Trophoblast cell (in vitro differentiated cells and primary cell): ENCODE results near the gene THADA.

Source experiments
- DNase-seq, 2 donors: peaks; one replicate each; pipeline ENCODE4 v3.0.0-alpha.2; 2016
- H2AFZ ChIP-seq: 2 replicates; pipeline ENCODE4 v1.6.1; 2013; ENCODE audit warnings: low read length, moderate library complexity, mild to moderate bottlenecking; ENCODE audit not compliant: insufficient read depth, poor library complexity
- H2AK5ac ChIP-seq: 2 replicates; pipeline ENCODE4 v1.6.1; 2013; ENCODE audit warnings: mild to moderate bottlenecking, low read length
- H2BK120ac ChIP-seq: 2 replicates; pipeline ENCODE4 v1.6.1; 2013; ENCODE audit warnings: low read length, mild to moderate bottlenecking, moderate library complexity; ENCODE audit not compliant: insufficient read depth, poor library complexity
- H2BK12ac ChIP-seq: 2 replicates; pipeline ENCODE4 v1.6.1; 2013; ENCODE audit warnings: mild to moderate bottlenecking, low read length, moderate library complexity
- H2BK5ac ChIP-seq: 2 replicates; pipeline ENCODE4 v1.6.1; 2013; ENCODE audit warnings: low read length, low read depth, moderate library complexity, mild to moderate bottlenecking; ENCODE audit not compliant: poor library complexity
- H3K14ac ChIP-seq: 2 replicates; pipeline ENCODE4 v1.6.1; 2013; ENCODE audit warnings: mild to moderate bottlenecking, low read length
- H3K18ac ChIP-seq: 2 replicates; pipeline ENCODE4 v1.6.1; 2013; ENCODE audit warnings: mild to moderate bottlenecking, low read length
- H3K23ac ChIP-seq: 2 replicates; pipeline ENCODE4 v1.6.1; 2013; ENCODE audit warnings: low read length
- H3K27ac ChIP-seq: 2 replicates; pipeline ENCODE4 v1.5.1; 2013; ENCODE audit warnings: low read depth, mild to moderate bottlenecking, inconsistent platforms, low read length, moderate library complexity
- H3K27me3 ChIP-seq: 2 replicates; pipeline ENCODE4 v1.6.1; 2013; ENCODE audit warnings: inconsistent platforms, mild to moderate bottlenecking, low read length, moderate library complexity; ENCODE audit not compliant: insufficient read depth
- H3K36me3 ChIP-seq, 2 experiments: 1 replicate in 1 of 2; 2 replicates in 1 of 2; pipeline ENCODE4 v1.6.1; 2013; ENCODE audit warnings: low read length in 2 of 2, mild to moderate bottlenecking in 2 of 2, moderate library complexity in 1 of 2; ENCODE audit not compliant: insufficient read depth in 2 of 2, control insufficient read depth in 1 of 2
- H3K4ac ChIP-seq: 2 replicates; pipeline ENCODE4 v1.6.1; 2013; ENCODE audit warnings: low read depth, mild to moderate bottlenecking, low read length, moderate library complexity
- H3K4me1 ChIP-seq, 2 experiments: 1 replicate in 1 of 2; 2 replicates in 1 of 2; pipeline ENCODE4 v1.6.1; 2013; ENCODE audit warnings: low read length in 2 of 2, mild to moderate bottlenecking in 2 of 2, moderate library complexity in 1 of 2; ENCODE audit not compliant: insufficient read depth in 2 of 2, control insufficient read depth in 1 of 2
- H3K4me2 ChIP-seq: 2 replicates; pipeline ENCODE4 v1.6.1; 2013; ENCODE audit warnings: inconsistent platforms, mild to moderate bottlenecking, low read length, moderate library complexity
- H3K4me3 ChIP-seq: 2 replicates; pipeline ENCODE4 v1.5.1; 2013; ENCODE audit warnings: mild to moderate bottlenecking, low read depth, low read length, inconsistent platforms
- H3K79me1 ChIP-seq: one replicate; pipeline ENCODE4 v1.6.1; 2013; ENCODE audit warnings: low read length
- H3K79me2 ChIP-seq: 2 replicates; pipeline ENCODE4 v1.6.1; 2013; ENCODE audit warnings: low read length, mild to moderate bottlenecking; ENCODE audit not compliant: control insufficient read depth, insufficient read depth, poor library complexity
- H3K9ac ChIP-seq: 2 replicates; pipeline ENCODE4 v1.6.1; 2013; ENCODE audit warnings: mild to moderate bottlenecking, low read length
- H3K9me3 ChIP-seq: 2 replicates; pipeline ENCODE4 v1.6.1; 2013; ENCODE audit warnings: low read depth, mild to moderate bottlenecking, control low read depth, inconsistent platforms, low read length; ENCODE audit not compliant: insufficient read depth
- H4K12ac ChIP-seq: 2 replicates; pipeline ENCODE4 v1.6.1; 2013; ENCODE audit warnings: low read depth, mild to moderate bottlenecking, low read length, moderate library complexity
- H4K8ac ChIP-seq: 2 replicates; pipeline ENCODE4 v1.6.1; 2013; ENCODE audit warnings: low read depth, mild to moderate bottlenecking, low read length, moderate library complexity
- H4K91ac ChIP-seq: one replicate; pipeline ENCODE4 v1.6.1; 2013; ENCODE audit warnings: low read depth, mild to moderate bottlenecking, low read length, moderate library complexity
- WGBS: extraction: QIAGEN DNeasy Blood & Tissue Kit; methylation state at CpG from one replicate; pipeline ENCODE4 v1.1.7; 2013; ENCODE audit warnings: missing lambda C conversion rate; ENCODE audit not compliant: insufficient read length, insufficient coverage; ENCODE audit errors: extremely low coverage; 5-methylcytosine and 5-hydroxymethylcytosine counted together

THADA gene

GRCh38 chr2:43303889-43304288 is 291.9 kb downstream of the THADA start:
- Histone ChIP-seq H3K4ac (no peak overlapping the region), H3K27me3 (no peaks in the 10 kb centered on the region), H3K79me1 (peaks cover 1% of the 10 kb centered on the region), H3K4me1 (peaks cover 2% of the 10 kb centered on the region in 2 experiments), H3K36me3 (no peaks in the 10 kb centered on the region), H3K18ac (no peak overlapping the region), H4K12ac (no peak overlapping the region), H2BK12ac (peak overlapping the region; percentile 17), H3K79me2 (no peaks in the 10 kb centered on the region), H3K9ac (no peak overlapping the region), H3K23ac (no peak overlapping the region), H4K91ac (no peak overlapping the region), H3K4me3 (no peak overlapping the region), H4K8ac (no peak overlapping the region), H3K9me3 (no peaks in the 10 kb centered on the region), H3K4me2 (no peak overlapping the region), H2BK120ac (no peak overlapping the region), H3K14ac (no peak overlapping the region), H2BK5ac (no peak overlapping the region), H2AK5ac (no peak overlapping the region), H2AFZ (no peak overlapping the region), H3K27ac (no peak overlapping the region)
- DNase-seq: no peak
- no CpG with 5 or more reads among the region's 3 CpGs for WGBS

GRCh38 chr2:43302961-43303494 is 292.8 kb downstream of the THADA start:
- Histone ChIP-seq H3K36me3 (no peaks in the 10 kb centered on the region), H4K12ac (no peak overlapping the region), H2BK12ac (no peak overlapping the region), H3K9ac (no peak overlapping the region), H3K4me2 (no peak overlapping the region), H3K4me1 (peaks cover 4% of the 10 kb centered on the region in 2 experiments), H2AFZ (no peak overlapping the region), H3K4ac (no peak overlapping the region), H3K14ac (no peak overlapping the region), H3K9me3 (no peaks in the 10 kb centered on the region), H3K4me3 (no peak overlapping the region), H4K91ac (no peak overlapping the region), H3K79me1 (peaks cover 3% of the 10 kb centered on the region), H2BK120ac (no peak overlapping the region), H3K27ac (no peak overlapping the region), H3K27me3 (no peaks in the 10 kb centered on the region), H3K18ac (no peak overlapping the region), H4K8ac (no peak overlapping the region), H2AK5ac (no peak overlapping the region), H3K23ac (no peak overlapping the region), H3K79me2 (no peaks in the 10 kb centered on the region), H2BK5ac (no peak overlapping the region)
- no peak for DNase-seq

- Histone ChIP-seq H3K27ac (no peak overlapping the region), H3K4me2 (no peak overlapping the region), H3K14ac (no peak overlapping the region), H3K9me3 (no peaks in the 10 kb centered on the region), H2BK5ac (no peak overlapping the region), H3K79me1 (peaks cover 3% of the 10 kb centered on the region), H3K4me1 (peaks cover 4% of the 10 kb centered on the region in 2 experiments), H3K23ac (no peak overlapping the region), H3K27me3 (no peaks in the 10 kb centered on the region), H3K79me2 (no peaks in the 10 kb centered on the region), H3K4me3 (no peak overlapping the region), H4K12ac (no peak overlapping the region), H2AK5ac (no peak overlapping the region), H3K9ac (no peak overlapping the region), H3K18ac (no peak overlapping the region), H4K8ac (no peak overlapping the region), H3K36me3 (no peaks in the 10 kb centered on the region), H2BK12ac (no peak overlapping the region), H4K91ac (no peak overlapping the region), H2BK120ac (no peak overlapping the region), H2AFZ (no peak overlapping the region), H3K4ac (no peak overlapping the region)
- DNase-seq: no peak
- WGBS: no CpG with 5 or more reads among the region's 3 CpGs
Measured at GRCh38 chr2:43302182-43302960, 293.5 kb downstream of the THADA start.

GRCh38 chr2:43300781-43301583 is 294.9 kb downstream of the THADA start:
- H3K9ac ChIP-seq: no peak overlapping the region
- no peak for DNase-seq
- H4K12ac ChIP-seq: no peak overlapping the region
- H3K4me3 ChIP-seq: no peak overlapping the region
- H4K91ac ChIP-seq: peak overlapping the region; percentile 4
- H2AFZ ChIP-seq: no peak overlapping the region
- H3K79me1 ChIP-seq: peaks cover 3% of the 10 kb centered on the region
- H3K4me2 ChIP-seq: no peak overlapping the region
- no peak overlapping the region for H3K18ac ChIP-seq
- H2BK5ac ChIP-seq: no peak overlapping the region
- no peaks in the 10 kb centered on the region for H3K27me3 ChIP-seq
- H3K23ac ChIP-seq: no peak overlapping the region
- no peak overlapping the region for H4K8ac ChIP-seq
- peak overlapping the region; percentile 28 for H2AK5ac ChIP-seq
- H3K79me2 ChIP-seq: no peaks in the 10 kb centered on the region
- no peaks in the 10 kb centered on the region for H3K36me3 ChIP-seq
- no CpG with 5 or more reads among the region's 13 CpGs for WGBS
- H3K4me1 ChIP-seq: peaks cover 4% of the 10 kb centered on the region in 2 experiments
- H3K9me3 ChIP-seq: no peaks in the 10 kb centered on the region
- no peak overlapping the region for H2BK120ac ChIP-seq
- no peak overlapping the region for H3K4ac ChIP-seq
- H3K14ac ChIP-seq: no peak overlapping the region
- peak overlapping the region; percentile 12 for H2BK12ac ChIP-seq
- H3K27ac ChIP-seq: no peak overlapping the region
